Effector CD4-positive, alpha-beta T cell (primary cell): ENCODE data around the gene CD6.

ENCODE experiments used
- DNase-seq: peaks from one replicate; pipeline ENCODE4 v3.0.0-alpha.2; 2020

Gene CD6

DNA sequence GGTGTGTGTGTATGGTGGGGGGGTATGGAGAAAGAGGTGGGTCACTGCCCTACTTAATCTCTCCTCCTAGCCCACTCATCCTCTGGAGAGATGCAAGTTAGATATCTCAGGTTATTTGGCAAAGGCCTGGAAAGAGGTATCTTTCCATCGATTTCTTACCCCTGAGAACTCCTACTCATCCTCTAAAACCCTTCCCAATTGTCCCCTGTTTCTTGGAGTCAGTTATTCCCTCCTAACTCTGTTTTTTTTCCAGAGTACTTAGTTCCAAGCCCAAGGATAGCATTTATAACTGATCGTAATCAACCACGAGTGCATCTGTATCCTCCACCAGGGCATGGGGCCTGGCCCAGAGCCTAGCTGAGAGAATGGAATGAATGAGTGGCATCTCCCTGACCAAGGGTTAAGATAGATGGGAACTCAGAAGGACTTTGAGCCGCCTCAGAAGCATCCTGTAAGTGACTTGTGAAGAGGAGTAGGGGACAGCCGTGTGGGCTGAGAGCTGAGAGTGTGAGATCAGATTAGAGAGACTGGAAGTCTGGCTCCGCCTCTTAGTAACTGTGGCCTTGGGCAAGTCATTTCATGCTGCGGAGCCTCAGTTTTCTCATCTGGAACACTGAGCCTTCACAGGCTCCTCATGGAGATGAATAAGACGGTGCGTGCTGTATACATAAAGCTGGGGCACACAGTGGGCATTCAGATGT lies 16.2 kb downstream of the CD6 start:
- peak; percentile 47 for DNase-seq

GRCh38 chr11:60988658-60989057 lies 17.2 kb downstream of the CD6 start:
- no peak for DNase-seq

- DNase-seq = no peak
Observed at GRCh38 chr11:60989093-60989650, 17.7 kb downstream of the CD6 start.

DNA sequence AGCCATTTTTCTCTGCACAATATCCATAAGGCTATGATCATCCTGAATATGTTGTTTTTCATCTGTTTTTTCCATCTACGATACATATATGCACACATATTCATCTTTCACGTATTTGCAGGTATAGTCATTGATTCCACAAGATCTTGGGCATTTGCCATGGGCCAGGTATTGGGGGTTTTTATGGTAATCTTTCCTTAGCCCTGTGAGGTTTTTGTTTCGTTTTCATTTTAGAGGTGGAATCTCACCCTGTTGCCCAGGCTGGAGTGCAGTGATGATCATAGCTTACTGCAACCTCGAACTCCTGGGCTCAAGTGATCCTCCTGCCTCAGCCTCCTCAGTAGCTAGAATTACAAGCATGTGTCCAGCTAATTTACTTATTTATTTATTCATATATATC lies 20.0 kb downstream of the CD6 start:
- no peak for DNase-seq

DNA sequence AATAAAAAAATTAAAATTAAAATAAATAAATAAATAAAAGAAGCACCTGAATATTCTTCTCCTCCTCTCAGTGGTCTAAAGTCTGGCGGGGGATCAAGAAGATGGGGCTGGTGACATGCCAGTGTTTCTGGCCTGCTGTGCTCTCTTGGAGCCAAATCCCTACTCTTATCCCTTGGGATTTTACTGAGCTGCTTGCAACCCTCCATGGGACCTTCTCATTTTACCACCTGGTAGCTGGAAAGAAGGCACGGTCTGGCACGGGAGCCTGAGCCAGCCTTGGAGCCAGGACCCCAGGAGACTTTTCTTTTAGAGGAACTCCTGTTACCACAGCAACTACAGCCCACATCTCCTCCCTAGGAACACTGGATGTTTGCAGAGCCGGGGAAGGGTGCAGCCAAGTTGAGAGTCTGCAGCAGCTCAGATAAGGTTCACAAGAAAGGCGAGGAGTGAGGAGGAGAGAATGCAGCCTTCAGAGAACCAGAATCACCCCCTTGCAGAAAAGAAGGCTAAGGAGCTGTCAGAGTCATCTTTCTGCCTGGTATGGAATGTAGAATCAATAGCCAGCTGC lies 21.4 kb downstream of the CD6 start:
- DNase-seq = no peak

GRCh38 chr11:60993615-60994014 lies 22.1 kb downstream of the CD6 start:
- no peak for DNase-seq

- DNase-seq = no peak
Observed at GRCh38 chr11:60994541-60995080, 23.1 kb downstream of the CD6 start.

DNA sequence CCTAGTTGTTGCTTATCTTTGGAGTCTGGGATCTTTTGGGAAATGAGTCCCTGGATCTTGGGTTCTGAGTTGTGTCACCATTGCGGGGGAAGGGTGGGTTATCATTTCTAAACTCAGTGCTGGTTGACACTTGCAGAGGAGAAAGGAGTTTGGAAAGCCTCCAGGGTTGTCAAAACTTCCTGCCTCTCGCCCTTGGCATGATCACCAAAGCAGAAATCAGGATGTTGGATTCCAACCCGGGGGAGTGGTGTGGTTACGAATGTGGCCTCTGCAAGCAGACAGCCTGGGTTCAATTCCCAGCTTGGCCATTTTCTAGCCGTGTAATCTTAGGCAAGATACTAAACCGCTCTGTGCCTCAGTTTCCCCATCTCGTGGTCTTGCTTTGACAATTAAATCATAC lies 24.3 kb downstream of the CD6 start:
- DNase-seq = no peak

DNA sequence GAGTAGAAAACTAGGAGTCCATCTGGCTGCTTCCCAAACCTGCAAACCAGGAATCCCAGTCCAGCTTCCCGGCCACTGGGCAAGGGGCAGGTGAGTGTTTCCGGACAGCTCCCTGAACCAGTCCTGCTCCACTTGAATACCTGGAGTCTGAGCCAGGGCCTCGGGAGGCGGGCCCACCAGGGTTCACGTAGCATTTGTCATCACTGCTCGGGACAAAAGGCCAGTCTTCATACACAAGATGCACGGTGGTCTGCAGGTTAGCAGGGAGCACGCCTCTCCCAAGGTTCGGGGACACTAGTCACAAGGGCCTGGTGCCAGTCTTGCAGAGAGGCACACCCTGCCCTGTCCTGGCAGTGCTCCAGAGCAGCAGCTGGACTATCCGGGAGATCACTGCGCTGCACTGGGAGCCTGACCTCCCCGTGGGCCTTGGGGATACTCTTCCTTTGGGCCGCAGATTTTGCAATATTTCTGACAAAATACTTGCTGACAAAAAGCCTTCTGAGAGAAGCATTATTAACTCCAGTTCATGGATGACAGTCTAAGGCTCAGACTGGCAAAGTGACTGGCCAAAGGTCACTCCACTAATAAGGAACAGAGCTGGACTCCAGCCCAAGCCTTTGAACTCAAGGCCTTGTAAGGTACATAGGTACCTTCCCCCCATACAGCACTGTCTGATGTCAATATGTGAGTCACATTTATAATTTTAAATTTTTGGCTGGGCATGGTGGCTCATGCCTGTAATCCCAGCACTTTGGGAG lies 25.1 kb downstream of the CD6 start:
- DNase-seq = no peak

DNA sequence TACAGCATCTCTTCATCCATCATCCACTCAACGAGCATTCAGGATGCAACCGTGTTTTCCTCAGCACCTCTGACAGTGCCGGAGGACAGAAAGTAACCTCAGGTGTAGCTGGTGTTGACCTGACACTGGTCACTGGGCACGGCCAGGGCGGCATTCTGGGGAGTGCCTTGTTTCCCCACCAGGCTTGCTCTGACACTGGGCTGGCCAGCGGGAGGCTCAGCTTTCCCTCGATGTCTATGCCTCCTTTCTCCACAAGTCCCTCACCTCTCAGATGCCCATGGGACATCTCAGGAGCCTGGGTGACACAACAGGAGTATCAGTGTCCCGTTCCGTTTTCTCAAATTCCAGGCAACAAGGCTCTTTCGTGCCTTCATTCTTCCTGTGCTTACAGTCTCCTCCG lies 28.9 kb downstream of the CD6 start:
- DNase-seq = no peak

DNA sequence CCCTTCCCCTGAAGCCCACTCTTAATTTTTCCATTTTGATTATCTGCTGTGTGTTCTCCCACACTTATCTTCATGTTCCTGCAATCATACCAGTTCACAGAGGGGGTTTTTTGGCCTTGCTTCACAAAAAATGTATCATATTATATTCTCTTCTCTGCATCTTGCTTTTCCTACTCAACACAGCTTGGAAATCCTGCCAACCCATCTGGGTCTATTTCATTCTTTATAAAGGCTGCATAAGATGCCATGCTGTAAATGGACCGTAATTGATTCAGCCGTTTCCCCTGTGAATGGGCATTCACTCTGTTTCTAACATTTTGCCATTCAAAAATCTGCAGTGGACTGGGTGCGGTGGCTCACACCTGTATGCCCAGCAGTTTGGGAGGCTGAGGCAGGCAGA lies 30.5 kb downstream of the CD6 start:
- no peak for DNase-seq

DNA sequence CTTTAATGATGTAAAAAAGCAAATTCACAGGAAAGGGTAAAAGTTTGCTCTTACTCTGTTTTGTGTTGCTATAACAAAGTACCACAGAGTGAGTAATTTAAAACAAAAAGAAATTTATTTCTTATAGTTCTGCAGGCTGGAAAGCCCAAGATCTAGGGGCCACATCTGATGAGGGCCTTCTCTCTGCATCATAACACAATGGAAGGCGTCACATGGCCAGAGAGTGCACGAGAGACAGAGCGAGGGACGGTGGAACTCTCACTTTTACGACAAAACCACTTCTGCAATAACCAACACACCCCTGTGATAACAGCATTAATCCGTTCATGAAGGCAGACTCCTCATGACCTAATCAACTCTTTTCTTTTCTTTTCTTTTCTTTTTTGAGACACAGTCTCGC lies 31.1 kb downstream of the CD6 start:
- DNase-seq = no peak

DNA sequence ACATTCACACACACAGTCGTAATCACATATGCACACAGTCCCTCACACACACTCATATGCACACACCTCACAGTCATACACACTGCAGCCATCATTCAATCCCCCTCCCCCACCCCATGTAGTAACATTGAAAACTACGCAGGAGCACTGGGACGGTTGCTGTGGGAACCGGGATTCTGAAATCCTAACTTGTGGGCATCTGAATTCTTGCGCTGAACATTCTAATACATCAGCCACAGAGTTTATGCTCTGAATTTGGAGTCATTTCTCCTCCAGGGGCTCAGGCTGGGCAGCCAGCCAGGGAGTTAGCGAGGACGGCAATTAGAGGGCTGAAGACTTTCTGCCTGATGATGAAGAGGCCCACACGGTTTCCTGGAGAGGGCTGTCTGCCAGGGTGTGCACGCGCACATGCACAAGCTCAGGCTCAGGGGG lies 32.7 kb downstream of the CD6 start:
- DNase-seq = peak; percentile 46

GRCh38 chr11:61004761-61005181 lies 33.3 kb downstream of the CD6 start:
- DNase-seq = no peak

DNA sequence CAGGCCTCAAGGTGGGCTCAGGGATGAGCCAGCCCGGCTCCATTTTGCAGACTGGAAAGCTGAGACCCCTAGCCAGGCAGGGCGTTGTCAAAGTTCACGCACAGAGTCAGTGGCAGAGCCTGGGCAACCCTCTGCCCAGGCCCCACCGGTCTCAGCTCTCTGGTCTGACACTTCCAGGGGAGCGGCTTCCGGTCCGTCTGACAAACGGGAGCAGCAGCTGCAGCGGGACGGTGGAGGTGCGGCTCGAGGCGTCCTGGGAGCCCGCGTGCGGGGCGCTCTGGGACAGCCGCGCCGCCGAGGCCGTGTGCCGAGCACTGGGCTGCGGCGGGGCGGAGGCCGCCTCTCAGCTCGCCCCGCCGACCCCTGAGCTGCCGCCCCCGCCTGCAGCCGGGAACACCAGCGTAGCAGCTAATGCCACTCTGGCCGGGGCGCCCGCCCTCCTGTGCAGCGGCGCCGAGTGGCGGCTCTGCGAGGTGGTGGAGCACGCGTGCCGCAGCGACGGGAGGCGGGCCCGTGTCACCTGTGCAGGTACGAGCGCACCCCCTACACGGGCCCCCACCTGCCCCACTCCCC lies 36.0 kb downstream of the CD6 start:
- DNase-seq = no peak

- DNase-seq = no peak
Observed at GRCh38 chr11:61007956-61008896, 36.7 kb downstream of the CD6 start.

DNA sequence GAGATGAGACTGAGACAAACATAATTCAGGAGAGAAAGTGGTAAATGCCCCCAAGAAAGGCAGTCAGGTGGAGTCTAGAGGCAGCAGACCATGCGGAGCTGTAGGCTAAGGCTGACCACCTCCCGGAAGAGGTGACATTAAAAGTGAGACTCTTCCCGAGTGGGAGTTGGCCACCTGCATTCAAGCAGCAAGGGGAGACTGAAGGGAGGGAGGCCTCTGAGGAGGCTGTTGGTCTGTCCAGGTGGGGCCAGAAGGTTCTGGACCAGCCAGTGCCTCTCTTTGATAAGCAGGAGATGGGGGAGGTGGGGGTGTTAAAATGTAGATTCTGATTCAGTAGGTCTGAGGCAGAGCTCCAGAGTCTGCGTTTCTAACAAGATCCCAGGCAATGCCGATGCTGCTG lies 37.5 kb downstream of the CD6 start:
- DNase-seq = no peak

DNA sequence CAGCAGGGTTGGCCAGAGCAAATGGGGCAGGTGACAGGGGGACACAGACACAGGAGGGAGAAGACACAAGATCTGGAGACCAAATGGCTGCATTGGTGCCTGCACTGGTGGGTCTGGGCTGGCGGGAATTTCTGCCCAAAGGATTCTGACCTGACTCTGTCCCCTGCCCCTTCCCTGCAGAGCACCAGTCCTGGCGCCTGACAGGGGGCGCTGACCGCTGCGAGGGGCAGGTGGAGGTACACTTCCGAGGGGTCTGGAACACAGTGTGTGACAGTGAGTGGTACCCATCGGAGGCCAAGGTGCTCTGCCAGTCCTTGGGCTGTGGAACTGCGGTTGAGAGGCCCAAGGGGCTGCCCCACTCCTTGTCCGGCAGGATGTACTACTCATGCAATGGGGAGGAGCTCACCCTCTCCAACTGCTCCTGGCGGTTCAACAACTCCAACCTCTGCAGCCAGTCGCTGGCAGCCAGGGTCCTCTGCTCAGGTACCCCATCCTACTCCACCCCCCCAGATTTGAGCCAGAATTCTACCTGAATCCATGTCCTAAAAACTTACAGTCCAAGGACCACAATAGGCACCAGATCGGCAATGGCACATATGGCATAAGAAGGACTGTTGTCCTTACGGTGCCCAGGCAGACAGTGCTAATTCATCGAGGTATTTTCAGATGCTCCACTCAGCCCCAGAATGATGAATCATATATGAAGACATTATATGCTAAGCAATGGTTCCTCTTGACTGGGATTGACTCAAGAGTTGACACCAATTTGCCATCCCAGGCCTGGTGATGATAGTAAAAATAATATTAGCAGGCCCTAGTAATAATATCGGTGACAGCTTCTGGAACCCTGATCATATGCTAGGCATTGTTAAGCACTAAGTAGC lies 38.2 kb downstream of the CD6 start:
- no peak for DNase-seq

GRCh38 chr11:61010466-61011228 lies 39.2 kb downstream of the CD6 start:
- no peak for DNase-seq

- no peak for DNase-seq
Observed at GRCh38 chr11:61011229-61011870, 39.9 kb downstream of the CD6 start.
